HG03565 (cell line): ENCODE measurements around the gene CNN1.
"Not testable (repeated sequence)": the region's sequence is repeated elsewhere in the genome, so short reads cannot be mapped to it uniquely, and the experiment has no call there.

Experiments used
- ATAC-seq: cut with Tn5 transposase; IDR thresholded peaks from one replicate; pipeline ENCODE4 v1.9.1; 2021; ENCODE audit warnings: mild to moderate bottlenecking, moderate library complexity; ENCODE audit not compliant: unreplicated experiment

CNN1 gene

DNA sequence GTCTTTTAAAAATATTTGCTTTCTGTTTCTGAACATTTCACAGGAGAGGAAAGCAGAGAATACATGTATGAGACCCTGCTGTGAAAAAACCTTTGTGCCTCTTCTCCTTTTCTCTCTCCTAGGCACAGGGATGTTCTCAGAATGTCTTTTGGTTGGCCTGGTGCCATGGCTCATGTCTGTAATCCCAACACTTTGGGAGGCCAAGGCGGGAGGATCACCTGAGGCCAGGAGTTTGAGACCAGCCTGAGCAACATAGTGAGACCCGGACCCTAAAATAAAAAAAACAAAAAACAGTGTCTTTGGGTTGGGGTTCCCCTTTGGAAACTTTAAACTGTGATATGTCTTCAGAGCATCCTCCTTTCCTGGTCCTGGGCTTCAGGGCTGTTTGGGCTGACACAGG, 60.1 kb downstream of the CNN1 start:
- ATAC-seq = no peak

DNA sequence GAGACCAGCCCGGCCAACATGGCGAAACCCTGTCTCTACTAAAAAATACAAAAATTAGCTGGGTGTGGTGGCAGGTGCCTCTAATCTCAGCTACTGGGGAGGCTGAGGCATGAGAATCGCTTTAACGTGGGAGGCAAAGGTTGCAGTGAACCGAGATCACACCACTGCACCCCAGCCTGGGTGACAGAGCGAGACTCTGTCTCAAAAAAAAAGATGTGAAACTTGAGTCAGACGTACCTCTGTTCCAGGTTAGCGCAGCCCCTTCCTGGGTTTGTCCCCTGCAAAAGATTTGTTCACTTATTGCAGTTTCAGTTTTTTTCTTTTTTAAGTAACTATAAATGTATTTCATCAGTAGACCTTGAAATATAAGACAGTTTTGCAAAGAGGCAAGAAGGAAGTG, 61.1 kb downstream of the CNN1 start:
- ATAC-seq = not testable (repeated sequence)
